OCI-LY7 (cell line): ENCODE data around the gene IGFL3. TPM values are rescaled to one million over a fixed set of nuclear protein-coding genes. Genes with fewer than 3 reads are reported as not detected.

Experiments used
- BruUV-seq: library from RNA; stranded (reverse); fragments of 400-500 nt; replicated peaks from 2 replicates; lab custom pipeline; 2021; lab: Mats Ljungman, UMichigan
- CTCF ChIA-PET: fragments of 300-600 bp; sonication (Branson Sonifier 250); formaldehyde crosslinking; loops from one replicate; lab custom pipeline; 2022; ENCODE audit warnings: antibody characterized with exemption; ENCODE audit not compliant: unreplicated experiment; lab: Charles Lee
- POLR2A ChIA-PET: fragments of 300-600 bp; sonication (Branson Sonifier 250); formaldehyde crosslinking; loops from one replicate; lab custom pipeline; 2022; ENCODE audit warnings: antibody characterized with exemption; lab: Charles Lee
- DNase-seq: peaks from one replicate; pipeline ENCODE4 v3.0.0-alpha.2; 2015; ENCODE audit warnings: low spot score
- H2AFZ ChIP-seq: fragments of 200-600 bp; sonication (generic), shearing (Covaris generic); 2 replicates; pipeline ENCODE4 v1.6.1; 2014; ENCODE audit warnings: mild to moderate bottlenecking, antibody characterized with exemption, low read length, moderate library complexity
- H3K27ac ChIP-seq: fragments of 200-600 bp; sonication (generic); 2 replicates; pipeline ENCODE4 v1.5.1; 2014; ENCODE audit warnings: mixed run types, low read depth, mild to moderate bottlenecking, moderate library complexity, low read length, inconsistent platforms; ENCODE audit not compliant: poor library complexity, severe bottlenecking
- H3K36me3 ChIP-seq: fragments of 200-600 bp; sonication (generic); 2 replicates; pipeline ENCODE4 v1.6.1; 2014; ENCODE audit warnings: mild to moderate bottlenecking, antibody characterized with exemption, low read length, moderate library complexity, mixed read lengths; ENCODE audit not compliant: insufficient read depth
- H3K4me1 ChIP-seq: fragments of 200-600 bp; sonication (generic); 2 replicates; pipeline ENCODE4 v1.5.1; 2014; ENCODE audit warnings: mild to moderate bottlenecking, low read length; ENCODE audit not compliant: insufficient read depth, poor library complexity, severe bottlenecking
- H3K4me2 ChIP-seq: fragments of 200-600 bp; sonication (generic); 2 replicates; pipeline ENCODE4 v1.6.1; 2014; ENCODE audit warnings: mild to moderate bottlenecking, low read length
- H3K4me3 ChIP-seq: fragments of 200-600 bp; sonication (generic); 2 replicates; pipeline ENCODE4 v1.5.1; 2014; ENCODE audit warnings: mild to moderate bottlenecking, low read depth, low read length; ENCODE audit not compliant: poor library complexity, severe bottlenecking
- H3K79me2 ChIP-seq: fragments of 200-600 bp; sonication (generic); 2 replicates; pipeline ENCODE4 v1.6.1; 2016; ENCODE audit warnings: low read depth, mild to moderate bottlenecking, low read length, moderate library complexity, mixed read lengths; ENCODE audit not compliant: insufficient read depth
- H3K9me2 ChIP-seq: fragments of 200-600 bp; sonication (generic); 2 replicates; pipeline ENCODE4 v1.6.1; 2016; ENCODE audit warnings: mild to moderate bottlenecking, low read length, mixed read lengths; ENCODE audit not compliant: insufficient read depth
- H3K9me3 ChIP-seq: fragments of 200-600 bp; sonication (generic); 2 replicates; pipeline ENCODE4 v1.6.1; 2014; ENCODE audit warnings: mild to moderate bottlenecking, mixed run types, low read length, mixed read lengths
- H4K20me1 ChIP-seq: fragments of 200-600 bp; sonication (generic); 2 replicates; pipeline ENCODE4 v1.6.1; 2014; ENCODE audit warnings: mild to moderate bottlenecking, antibody characterized with exemption, low read length, moderate library complexity, mixed read lengths; ENCODE audit not compliant: insufficient read depth
- CTCF ChIP-seq: fragments of 200-600 bp; sonication (generic); conservative IDR thresholded peaks from 2 replicates; pipeline ENCODE4 v1.5.1; 2014; ENCODE audit warnings: mild to moderate bottlenecking, antibody characterized with exemption, low read length, moderate library complexity, mixed read lengths
- EZH2phosphoT487 ChIP-seq: fragments of 200-600 bp; sonication (generic); IDR thresholded peaks from 2 replicates; pipeline ENCODE4 v1.6.1; 2018; ENCODE audit warnings: low read depth, borderline replicate concordance, mild to moderate bottlenecking, mixed run types, antibody characterized with exemption, low read length, moderate library complexity, mixed read lengths
- intact Hi-C: fragments of 100-400 bp; cut with micrococcal nuclease; formaldehyde crosslinking; loops from one replicate; pipeline ENCODE4 v1.10.0; 2022; ENCODE audit not compliant: unreplicated experiment
- total RNA-seq, 2 experiments: library from RNA; depleted of rRNA in 1 of 2; stranded (reverse); fragments of >200 nt in 1 of 2; shearing (Covaris generic) in 1 of 2; gene quantifications; 2 replicates each; pipeline ENCODE4 v1.2.3, GENCODE V29; 2014 to 2022

The IGFL3 gene
- total RNA-seq, 2 experiments from 2014 or later, result not detected

- no peak for DNase-seq
- intact Hi-C loops, result no loop called here
- Histone ChIP-seq H4K20me1 (no peaks in the 10 kb centered on the region), H3K36me3 (no peaks in the 10 kb centered on the region), H3K27ac (no peak overlapping the region), H3K4me1 (no peaks in the 10 kb centered on the region), H2AFZ (no peak overlapping the region), H3K4me2 (no peak overlapping the region), H3K9me3 (no peaks in the 10 kb centered on the region), H3K79me2 (no peaks in the 10 kb centered on the region), H3K4me3 (no peak overlapping the region), H3K9me2 (no peaks in the 10 kb centered on the region)
- no peak for TF ChIP-seq CTCF
- TF ChIP-seq EZH2phosphoT487, result no peak
- CTCF ChIA-PET, result no interaction called here
- no TSS peak for BruUV-seq
- POLR2A ChIA-PET, result no interaction called here
These were observed 22.8 kb upstream of the IGFL3 start for GRCh38 chr19:46147166-46147740.

DNA sequence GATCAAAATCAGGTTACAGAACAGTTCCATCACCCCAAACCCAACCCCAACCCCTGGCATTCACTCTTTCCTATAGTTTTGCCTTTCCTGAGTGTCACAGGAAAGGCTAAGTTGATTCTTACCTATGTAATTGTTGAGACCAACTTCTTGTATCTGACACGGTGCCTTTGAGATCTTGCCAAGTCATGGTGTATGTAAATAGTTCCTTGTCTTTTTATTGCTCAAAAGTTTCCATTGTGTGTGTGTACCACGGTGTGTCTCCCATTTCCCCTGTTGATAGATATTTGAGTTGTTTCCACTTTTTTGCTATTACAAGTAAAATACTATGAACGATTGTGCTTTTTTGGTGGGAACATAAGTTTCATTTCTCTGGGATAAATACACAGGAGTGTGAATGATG is 20.3 kb upstream of the IGFL3 start:
- no peak overlapping the region for H3K4me2 ChIP-seq
- ChIA-PET CTCF (no interaction called here), POLR2A (no interaction called here)
- no peak for DNase-seq
- H3K4me3 ChIP-seq, result no peak overlapping the region
- no peaks in the 10 kb centered on the region for H3K9me3 ChIP-seq
- no peak overlapping the region for H3K27ac ChIP-seq
- BruUV-seq, result no TSS peak
- H3K36me3 ChIP-seq, result no peaks in the 10 kb centered on the region
- no peaks in the 10 kb centered on the region for H3K4me1 ChIP-seq
- H2AFZ ChIP-seq, result no peak overlapping the region
- no peaks in the 10 kb centered on the region for H3K79me2 ChIP-seq
- intact Hi-C loops, result no loop called here
- TF ChIP-seq CTCF, result no peak
- TF ChIP-seq EZH2phosphoT487, result no peak
- no peaks in the 10 kb centered on the region for H3K9me2 ChIP-seq
- H4K20me1 ChIP-seq, result no peaks in the 10 kb centered on the region

DNA sequence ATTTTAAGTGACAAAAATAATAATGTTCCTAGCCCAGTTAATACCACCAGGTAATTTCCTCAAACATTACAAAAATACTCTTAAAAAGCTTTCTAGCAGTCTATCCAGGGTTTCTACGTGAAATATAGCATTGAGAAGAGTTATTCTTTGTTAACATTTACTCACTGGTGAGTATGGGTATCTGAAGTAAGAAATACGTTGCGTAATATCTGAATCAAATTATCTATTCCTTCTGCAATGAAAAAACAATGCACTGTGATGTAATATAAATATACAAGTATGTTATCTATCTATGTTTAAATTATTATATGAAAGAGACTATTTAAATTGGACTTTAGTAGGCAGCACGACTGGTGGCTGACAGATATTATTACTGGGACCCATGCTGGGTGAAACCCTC is 17.8 kb upstream of the IGFL3 start:
- no peaks in the 10 kb centered on the region for H3K9me2 ChIP-seq
- H3K4me3 ChIP-seq, result no peak overlapping the region
- H3K27ac ChIP-seq, result no peak overlapping the region
- no peak overlapping the region for H3K4me2 ChIP-seq
- H3K36me3 ChIP-seq, result no peaks in the 10 kb centered on the region
- H3K79me2 ChIP-seq, result no peaks in the 10 kb centered on the region
- DNase-seq, result no peak
- ChIA-PET POLR2A (no interaction called here), CTCF (no interaction called here)
- intact Hi-C loops, result no loop called here
- BruUV-seq, result no TSS peak
- H3K4me1 ChIP-seq, result no peaks in the 10 kb centered on the region
- no peak overlapping the region for H2AFZ ChIP-seq
- no peaks in the 10 kb centered on the region for H4K20me1 ChIP-seq
- TF ChIP-seq CTCF, result no peak
- TF ChIP-seq EZH2phosphoT487, result no peak
- H3K9me3 ChIP-seq, result no peaks in the 10 kb centered on the region
